Hematopoietic multipotent progenitor cell treated with erythropoietin and hydrocortisone succinate and interleukin-3 and kit ligand, for 4 days (in vitro differentiated cells): Measurements from ENCODE around the gene TSC22D1.
A peak's percentile ranks its signal among the peaks of the same experiment; 100 is the strongest.

ENCODE experiments used
- DNase-seq: peaks from one replicate; pipeline ENCODE4 v3.0.0-alpha.2; 2015

The TSC22D1 gene

DNA sequence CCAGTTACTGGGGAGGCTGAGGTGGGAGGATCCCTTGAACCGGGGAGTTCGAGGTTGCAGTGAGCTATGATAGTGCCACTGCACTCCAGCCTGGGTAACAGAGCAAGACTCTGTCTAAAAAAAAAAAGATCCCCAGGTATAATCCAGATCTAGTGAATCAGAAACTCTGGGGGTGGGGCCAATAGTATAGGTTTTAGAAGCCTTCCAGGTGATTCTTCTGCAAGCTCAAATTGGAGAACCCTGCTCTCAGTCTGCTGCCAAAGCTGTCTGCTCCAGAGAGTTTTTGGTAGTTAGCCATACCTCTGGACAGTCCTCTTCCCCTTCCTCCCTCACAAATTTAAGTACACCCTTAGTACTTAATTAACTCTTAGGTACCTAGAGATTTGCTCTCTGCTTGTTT lies 174.6 kb downstream of the TSC22D1 start:
- no peak for DNase-seq

DNA sequence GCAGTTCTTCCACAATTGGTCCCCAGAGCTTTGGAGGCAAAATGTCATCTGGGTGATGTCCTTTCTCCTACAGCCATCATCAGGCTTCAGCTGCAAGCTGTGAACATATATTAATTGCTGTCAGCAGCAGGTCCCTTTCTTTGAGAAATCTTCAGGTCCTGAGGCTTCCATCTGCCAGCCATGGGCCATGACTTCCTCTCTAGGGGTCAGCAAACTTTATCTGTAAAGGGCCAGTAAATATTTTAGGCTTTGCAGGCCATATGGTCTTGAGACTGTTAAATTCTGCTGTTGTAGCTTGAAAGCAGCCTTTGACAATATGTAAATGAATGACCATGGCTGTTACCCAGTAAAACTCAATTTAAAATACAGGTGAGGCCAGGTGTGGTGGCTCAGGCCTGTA lies 175.4 kb downstream of the TSC22D1 start:
- DNase-seq, result peak; percentile 55

DNA sequence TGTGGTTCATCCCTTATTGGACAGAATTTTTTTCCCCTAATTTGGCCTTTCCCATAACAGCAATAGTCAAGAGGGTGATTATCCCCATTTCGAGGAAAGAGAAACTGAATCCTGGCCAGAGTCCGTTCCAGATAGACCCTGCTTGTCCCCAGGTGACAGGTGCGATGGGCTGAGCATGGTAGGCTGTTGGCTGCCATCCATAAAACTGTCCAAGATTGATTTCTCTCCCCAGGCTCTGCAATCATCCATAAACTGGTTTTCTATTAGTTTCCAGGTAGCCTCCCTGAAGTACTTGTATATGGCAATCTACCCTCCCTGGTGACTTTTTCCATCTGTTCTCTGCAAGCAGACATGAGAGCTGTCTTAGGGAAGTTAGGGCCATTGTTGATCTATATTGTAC lies 177.1 kb downstream of the TSC22D1 start:
- no peak for DNase-seq

DNA sequence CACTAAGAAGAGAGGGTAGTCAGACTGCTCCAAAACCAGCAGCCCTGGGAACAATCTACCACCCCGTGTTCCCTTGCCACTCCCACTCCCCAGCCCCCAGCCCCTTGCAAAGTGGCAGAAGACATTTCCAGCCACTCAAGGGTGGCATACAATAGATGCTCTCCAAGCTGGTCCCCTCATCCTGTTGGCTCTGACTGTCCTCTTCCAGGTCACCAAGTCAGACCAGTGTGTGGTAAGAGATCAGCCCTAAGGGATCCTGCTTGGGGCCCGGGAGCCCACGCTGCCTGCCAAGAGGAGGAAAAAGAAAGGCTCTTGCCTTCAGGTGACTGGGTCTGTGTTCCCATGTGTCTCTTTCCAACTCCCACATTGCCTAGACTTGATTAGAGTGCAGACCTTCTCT lies 177.5 kb downstream of the TSC22D1 start:
- no peak for DNase-seq

DNA sequence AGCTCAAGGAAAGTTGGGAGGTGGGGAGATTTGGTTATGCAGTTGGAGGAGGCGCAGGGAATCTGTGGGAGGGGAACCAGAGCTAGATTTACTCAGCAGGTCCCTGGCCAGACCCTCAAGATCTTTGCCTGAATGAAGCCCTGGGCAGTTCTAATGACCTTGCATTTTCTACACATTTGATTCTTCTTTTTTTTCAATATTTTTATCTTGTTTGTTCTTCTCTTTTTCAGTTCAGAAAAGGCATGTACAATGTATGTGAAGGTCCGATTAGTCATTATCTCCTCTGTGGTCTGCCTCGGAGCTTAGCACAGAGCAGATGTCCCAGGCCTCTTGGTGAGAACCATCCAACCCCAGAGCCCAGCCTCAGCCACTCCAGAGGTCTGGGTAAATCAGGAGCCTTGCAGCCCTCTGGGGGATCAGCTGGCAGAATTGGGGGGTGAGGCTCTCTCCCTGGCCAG lies 178.3 kb downstream of the TSC22D1 start:
- peak; percentile 99 for DNase-seq

DNA sequence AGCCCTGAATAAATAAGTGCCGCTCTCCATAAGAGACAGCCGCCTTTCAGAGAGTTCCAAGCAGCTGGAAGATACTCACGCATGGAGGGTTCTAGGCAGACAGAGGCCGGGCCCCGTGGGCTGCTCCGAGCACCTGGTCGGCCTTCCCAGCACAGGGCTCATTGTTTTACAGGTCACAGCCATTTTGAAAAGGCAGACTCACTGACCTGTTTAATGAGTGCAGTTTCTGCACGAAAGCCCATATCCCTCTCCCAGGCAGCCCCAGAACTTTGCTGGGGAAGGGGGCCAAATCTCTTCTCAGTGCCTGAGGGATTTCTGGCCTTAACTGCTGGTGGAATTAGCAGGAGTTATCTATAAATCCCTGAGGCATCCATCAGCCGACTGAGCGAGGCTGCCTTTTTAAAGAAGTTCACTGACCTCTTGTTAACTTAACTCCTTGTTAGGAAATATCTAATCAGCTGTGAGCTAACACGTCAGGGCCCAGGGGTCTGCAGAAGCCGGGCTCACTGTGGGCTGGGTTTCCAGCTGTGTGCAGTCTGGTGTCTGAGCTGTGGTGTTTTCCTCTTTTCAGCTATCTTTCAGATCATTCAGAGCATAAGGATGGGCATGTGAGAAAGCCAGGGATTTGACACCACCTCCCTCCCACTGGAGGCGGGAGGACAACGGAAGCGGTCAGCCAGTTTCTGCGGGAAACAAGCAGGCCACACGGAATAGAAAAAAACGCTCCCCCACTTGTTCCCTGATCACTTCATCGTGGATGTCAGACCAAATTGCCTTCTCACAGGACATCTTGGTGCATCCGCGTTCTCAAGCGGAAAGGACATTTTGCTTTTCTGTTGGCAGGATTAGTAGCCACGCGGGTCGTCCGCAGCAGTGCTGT lies 179.2 kb downstream of the TSC22D1 start:
- DNase-seq, result peak; percentile 64

DNA sequence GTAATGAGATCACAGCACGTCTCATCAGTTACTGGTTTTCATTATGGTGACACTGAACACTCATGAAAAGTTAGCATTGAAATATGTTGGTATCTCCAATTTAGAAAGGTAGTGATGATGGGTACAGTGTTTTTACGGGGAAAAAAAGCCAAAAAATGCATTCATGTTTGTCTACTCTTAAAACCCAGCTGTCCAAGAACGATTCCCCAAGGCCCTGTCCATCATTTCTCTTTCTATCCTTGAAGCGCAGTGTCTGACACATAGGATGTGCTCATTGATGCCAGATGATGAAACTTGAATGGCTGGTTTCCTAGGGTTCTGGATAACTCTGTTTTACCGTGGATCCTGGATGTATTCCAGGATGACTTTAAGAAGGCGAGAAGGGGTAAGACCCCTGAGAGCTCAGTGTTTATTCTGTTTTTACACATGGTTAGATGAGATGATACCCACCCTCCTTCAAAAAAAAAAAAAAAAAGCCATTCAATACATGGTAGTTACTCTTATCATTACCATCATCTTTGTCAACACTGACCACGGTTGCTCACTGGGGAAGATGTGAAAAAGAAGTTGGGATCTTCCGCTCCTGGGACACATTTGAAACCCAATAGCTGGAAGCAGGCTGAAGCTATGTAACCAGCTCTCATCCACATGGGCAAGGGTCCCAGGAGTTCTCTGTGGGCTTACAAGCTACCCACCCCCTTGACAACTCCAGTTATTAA lies 180.0 kb downstream of the TSC22D1 start:
- no peak for DNase-seq

DNA sequence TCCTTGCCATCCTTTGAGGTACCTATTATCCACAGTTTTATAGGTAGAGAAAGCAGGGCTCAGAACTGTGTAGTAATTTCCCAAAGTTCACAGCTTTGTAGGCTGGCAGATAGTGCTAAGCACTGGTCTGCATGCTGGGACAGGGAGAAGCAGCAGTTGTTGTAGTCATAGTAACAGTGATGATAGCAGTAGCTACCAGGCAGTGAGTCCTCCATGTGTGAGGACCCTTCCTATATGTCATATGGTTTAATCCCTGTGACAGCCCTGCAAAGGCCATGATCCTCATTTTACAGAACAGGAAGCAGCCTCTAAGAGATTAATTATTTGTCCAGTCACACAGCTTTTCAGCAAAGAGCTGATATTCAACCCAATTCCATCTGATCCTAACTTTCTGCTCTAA lies 181.5 kb downstream of the TSC22D1 start:
- peak; percentile 63 for DNase-seq

DNA sequence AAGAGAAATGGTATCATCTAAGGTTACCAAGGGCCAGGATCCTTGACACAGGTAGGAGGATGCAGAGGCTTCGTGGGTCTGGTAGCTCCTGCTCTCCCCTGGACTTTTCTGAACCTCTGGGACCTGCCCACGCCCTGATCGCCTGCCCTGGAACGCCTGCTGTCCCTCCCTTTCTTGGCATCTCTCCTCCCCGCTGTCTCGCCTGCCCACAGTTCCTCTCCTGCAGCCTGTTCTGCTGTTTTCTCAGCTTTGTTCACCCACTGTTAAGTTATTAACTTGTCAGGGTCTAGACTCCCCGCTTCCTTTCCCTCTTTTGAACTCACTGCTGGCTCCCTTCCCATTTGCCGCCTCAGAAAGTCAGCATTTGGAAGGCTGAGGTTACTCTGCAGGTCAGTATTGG lies 182.7 kb downstream of the TSC22D1 start:
- peak; percentile 73 for DNase-seq

DNA sequence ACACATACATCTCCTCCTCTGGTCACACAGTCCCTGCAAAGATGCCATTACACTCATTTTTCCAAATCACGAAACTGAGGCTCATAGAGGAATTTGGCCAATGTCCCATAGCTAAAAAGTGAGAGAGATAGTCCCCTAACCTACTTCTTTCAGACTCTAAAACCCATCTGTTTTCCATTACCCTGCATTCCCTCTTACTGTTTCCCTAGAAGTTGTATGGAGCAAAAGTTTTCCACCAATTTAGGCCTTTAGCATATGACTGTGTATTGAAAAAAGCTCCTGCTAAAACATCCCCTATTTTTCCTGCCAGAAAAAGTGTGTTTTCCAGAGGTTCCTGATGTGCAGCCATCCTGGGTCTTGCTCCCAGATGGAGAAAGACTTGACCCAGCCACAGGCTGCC lies 186.3 kb downstream of the TSC22D1 start:
- DNase-seq, result no peak

DNA sequence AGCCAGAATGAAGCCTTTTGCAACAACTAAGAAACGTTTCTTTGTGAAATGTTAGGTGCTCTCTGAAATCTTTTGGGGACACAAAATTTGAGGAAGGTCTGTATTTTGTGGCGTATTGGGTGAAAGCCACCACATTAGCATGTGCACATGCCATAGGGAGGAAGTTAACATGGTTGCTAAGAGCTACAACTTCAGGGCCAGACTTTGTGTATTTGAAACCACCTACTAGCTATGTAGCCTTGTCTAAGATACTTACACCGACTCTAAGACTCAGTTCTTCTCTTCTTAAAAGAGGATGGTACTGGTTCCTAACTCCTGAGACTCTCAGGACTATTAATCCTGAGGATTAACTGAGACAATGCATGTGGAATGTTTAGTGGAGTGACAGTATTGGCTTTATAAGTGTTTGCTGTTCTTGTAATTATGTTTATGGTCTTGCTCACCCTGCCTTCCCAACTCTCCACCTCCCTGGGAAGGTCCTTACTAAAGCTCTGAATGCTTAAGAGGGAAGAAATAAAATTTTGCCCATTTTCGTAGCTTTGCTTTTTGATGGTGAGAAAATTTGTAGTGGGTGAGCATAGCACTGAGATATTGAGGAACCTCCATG lies 187.0 kb downstream of the TSC22D1 start:
- peak; percentile 71 for DNase-seq

DNA sequence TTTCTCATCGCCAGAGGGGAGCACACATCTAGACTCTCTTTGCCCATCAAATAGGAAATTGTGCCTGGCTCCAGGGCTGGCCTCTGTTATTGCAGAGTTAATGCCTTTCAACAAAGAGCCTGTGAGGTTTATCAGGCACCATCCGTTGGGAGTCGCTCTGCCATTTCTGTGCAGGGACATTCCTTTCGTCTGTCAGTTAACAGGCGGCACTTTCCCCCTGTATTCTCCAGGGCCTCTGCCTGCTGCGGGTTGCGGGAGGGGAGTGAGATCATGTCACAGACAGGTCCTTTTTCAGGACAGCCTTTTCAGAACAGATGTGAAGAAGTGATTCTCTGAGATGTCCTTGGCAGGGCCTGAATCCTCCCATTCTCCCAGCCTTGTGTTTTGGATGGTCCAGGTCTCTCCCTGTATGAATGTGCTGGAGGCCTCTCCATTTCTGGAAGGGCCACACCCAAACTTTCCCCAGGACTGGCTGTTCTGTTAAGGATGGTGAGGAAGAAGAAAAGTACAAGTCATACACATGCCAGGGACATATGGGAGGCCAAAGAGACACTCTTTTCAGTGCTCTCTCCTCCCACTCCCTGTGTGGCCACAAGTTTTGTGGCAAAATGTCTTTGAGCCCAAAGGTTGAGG lies 187.6 kb downstream of the TSC22D1 start:
- peak; percentile 44 for DNase-seq

DNA sequence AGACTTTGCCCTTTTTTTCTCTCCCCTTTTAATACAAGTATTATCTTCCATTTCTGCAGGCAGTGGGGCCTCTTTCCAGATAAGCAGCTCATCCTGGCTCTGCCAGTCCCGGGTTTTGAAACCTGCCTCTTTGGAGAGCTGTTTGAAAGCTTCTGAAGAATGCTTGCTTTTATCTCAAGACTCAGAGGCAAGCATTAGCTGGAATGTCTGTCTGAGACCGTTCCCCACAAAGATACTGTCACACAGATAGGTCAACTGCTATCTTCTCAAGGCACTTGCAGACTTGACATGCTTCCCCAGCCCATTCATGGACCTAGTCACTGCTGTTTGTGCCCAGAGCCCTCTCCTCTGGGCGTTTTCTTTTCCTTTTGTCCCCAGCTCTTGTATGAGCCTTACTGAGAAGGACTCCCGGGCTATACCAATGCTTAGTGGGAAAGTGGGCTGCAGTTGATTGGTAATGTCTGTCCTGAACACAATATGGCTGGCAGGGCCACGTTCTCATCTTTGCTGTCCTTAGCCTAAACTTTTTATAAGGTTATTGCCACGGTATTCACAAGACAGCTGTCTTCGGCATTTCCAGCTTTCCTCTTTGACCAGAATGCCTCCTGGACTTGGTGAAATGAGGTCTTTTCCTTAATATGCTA lies 189.1 kb downstream of the TSC22D1 start:
- DNase-seq, result peak; percentile 98

DNA sequence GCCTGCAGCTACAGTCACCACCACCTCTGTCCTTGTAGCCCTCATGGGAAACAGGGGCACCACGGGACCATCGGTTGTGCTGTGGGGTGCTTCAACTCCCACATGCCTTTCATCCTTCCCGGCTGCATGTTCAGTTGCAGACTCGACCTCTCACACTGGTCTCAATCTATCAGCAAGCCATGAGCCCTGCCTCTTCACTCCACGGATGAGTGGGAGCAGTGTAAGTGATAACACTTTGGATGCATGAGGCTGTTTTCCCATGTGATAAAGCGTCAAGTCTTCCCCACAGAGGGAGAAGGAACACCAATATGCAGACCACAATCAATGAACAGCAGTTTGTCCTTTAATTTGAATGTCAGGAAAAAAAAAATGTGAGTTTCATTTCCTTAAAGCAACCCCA lies 190.3 kb downstream of the TSC22D1 start:
- DNase-seq, result no peak

DNA sequence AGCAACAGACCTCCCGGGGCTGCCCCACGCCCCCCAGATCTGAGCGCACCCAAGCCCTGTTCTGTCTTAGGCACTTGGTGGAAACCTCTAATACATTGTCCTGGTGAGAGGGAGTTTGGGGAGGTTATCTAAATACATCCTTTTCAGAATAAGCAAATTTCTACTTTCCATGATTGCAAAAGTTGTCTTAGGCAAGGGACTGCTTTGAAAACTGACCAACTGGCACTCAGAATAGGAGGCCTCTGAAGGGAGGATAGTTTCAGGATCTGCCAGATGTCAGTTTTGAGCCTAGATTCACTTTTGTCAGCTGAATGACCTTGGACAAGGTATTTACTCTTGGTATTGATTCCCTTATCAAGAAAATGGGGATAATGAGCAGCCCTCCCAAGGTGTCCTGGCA lies 190.7 kb downstream of the TSC22D1 start:
- DNase-seq, result no peak

DNA sequence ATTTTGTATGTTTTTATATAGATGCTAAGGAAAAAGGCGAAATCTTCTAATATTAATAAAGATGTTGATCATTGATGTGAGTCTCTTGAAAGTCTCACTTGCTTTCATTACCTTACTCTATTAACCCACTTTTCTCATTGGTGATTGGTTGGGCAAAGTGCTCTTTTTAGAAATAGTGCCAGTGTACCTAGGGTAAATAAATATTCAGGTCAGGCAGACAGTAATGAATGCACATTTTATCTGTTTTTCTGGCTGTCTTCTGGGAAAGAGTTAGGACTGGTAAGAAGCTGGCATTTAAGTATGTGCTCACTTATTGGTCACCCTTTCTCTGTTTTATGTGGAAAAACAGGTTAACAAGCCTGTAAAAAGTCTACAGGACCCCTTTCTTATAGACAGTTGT lies 191.4 kb downstream of the TSC22D1 start:
- DNase-seq, result no peak

DNA sequence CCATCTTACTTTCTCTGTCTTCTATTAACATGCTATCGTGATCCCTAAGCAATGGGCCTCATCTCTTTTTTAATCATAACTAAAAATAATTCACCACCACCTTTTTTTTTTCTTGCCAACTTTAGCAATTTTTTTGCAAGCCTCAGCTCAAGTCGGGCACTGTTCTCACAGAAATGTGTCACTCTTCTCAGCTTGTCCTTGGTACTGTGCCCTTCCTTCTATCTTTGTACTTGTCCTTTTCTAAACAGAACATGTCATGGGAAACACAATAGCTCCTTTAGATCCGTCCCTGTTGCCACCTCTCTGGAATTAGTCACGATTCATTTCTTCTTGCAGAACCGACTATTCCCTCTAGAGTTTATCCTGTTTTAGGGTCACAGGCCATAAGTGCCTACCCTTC lies 192.2 kb downstream of the TSC22D1 start:
- no peak for DNase-seq

DNA sequence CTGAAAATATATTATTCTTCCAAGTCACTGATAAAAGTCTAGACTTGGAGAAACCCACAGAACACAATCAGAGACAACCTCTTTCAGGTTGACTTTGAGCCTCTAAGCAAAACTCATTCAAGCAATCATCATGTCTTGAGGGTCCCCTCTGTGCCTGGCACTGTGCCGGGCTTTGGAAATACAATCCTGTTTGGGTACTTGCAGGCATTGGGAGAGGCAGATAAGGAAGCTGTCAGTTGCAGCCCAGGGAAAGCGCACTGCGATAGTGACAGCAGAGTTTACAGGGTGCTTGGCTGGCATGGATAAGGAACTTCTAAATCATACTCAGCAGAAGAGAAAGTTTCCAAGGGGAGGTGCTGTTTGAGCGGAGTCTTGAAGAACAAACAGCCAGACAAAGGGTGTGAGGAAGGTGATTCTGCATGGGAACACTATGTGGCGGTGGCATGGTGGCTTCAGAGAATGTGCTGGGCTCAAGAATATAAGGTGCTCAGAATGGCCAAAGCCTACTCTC lies 193.4 kb downstream of the TSC22D1 start:
- DNase-seq, result peak; percentile 97
